ENCODE measurements around the gene C16orf46.

The C16orf46 gene

DNA sequence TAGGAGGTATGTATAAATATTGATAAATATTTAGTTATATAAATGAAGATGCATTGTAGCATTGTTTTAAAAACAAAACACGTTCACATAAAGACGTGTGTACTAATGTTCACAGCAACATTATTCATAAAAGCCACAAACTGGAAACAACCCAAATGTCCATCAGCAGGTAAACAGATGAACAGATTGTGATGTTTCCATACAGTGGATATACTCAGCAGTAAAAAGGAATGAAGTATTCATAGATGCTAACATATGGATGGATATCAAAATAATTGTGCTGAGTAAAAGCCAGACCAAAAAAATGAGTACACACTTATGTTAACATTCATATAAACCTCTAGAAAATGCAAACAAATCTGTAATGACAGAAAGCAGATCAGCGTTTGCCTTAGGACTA lies 64.1 kb downstream of the C16orf46 start:
- DNase-seq, result no peak
